ENCODE data around the gene VGLL4. TPM values are rescaled to one million over a fixed set of nuclear protein-coding genes. Genes with fewer than 3 reads are reported as not detected.

VGLL4 gene
- total RNA-seq, 1 experiment from 2014 or later = 26.9 TPM

GRCh38 chr3:11591391-11592282 is 52.1 kb downstream of the VGLL4 start:
- no peaks in the 10 kb centered on the region for H3K9me3 ChIP-seq (ENCODE audit: control insufficient read depth in 1 of 2, insufficient read depth in 1 of 2, low read depth in 1 of 2, low read length in 2 of 2)
- TF ChIP-seq MAX (IDR thresholded peaks at IDR 0.05) (peak; percentile 33; the same call in 1 of the 2 replicates), POLR2A (IDR thresholded peaks at IDR 0.05; ENCODE audit: borderline replicate concordance, extremely low read depth, insufficient read depth, insufficient read length) (no peak), SP1 (IDR thresholded peaks at IDR 0.05; ENCODE audit: low read depth) (peak; percentile 37; the same call in 1 of the 2 replicates), CTCF (IDR thresholded peaks at IDR 0.05 in 2 of 3, conservative IDR thresholded peaks at IDR 0.05 in 1 of 3; ENCODE audit: borderline replicate concordance in 1 of 3, insufficient read depth in 1 of 3, low read depth in 2 of 3, low read length in 2 of 3) (no peak), RAD21 (IDR thresholded peaks at IDR 0.05; ENCODE audit: low read depth) (peak; percentile 11; the same call in 1 of the 2 replicates)
- TF ChIP-seq, protein P1, sequence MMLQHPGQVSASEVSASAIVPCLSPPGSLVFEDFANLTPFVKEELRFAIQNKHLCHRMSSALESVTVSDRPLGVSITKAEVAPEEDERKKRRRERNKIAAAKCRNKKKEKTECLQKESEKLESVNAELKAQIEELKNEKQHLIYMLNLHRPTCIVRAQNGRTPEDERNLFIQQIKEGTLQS (IDR thresholded peaks at IDR 0.05) = no peak
- no peaks in the 10 kb centered on the region for H3K9me2 ChIP-seq (ENCODE audit: insufficient read depth)
- BruUV-seq (replicated peaks) = no TSS peak
- no peaks in the 10 kb centered on the region for H3K36me3 ChIP-seq (ENCODE audit: control insufficient read depth in 1 of 2, insufficient read depth in 2 of 2, low read length in 2 of 2)
- no peaks in the 10 kb centered on the region for H3K27me3 ChIP-seq (ENCODE audit: insufficient read depth, low read length)
- H3K4me3 ChIP-seq (replicated peaks in 1 of 2; ENCODE audit: low read depth in 1 of 2, low read length in 2 of 2) = no peak overlapping the region
- no peak overlapping the region for H3K9ac ChIP-seq (ENCODE audit: low read length)
- peaks cover 14 to 29% of the 10 kb centered on the region in 2 experiments for H3K4me1 ChIP-seq (ENCODE audit: control insufficient read depth in 1 of 2, insufficient read depth in 2 of 2, low read length in 2 of 2)
- RAD21 ChIA-PET (ENCODE audit: low non-redundant PET in 1 of 2, low total read pairs in 2 of 2, uncharacterized antibody in 2 of 2, unreplicated experiment in 2 of 2) = interaction anchor here in 1 of 2 experiments (1.3 kb wide), 1 partner anchor 23 kb away, joined by 3 read pairs; no protein-coding TSS in a partner anchor
- intact Hi-C loops (cut with micrococcal nuclease) = no loop called here
- CTCF ChIA-PET = no interaction called here
- H3K4me2 ChIP-seq (ENCODE audit: low read length) = peak overlapping the region; percentile 44
- ATAC-seq = peak; percentile 88
- no peak overlapping the region for H2AFZ ChIP-seq (ENCODE audit: low read depth, low read length, poor library complexity, severe bottlenecking)
- peak overlapping the region; percentile 7; the same call in 1 of the 2 replicates for H3K27ac ChIP-seq (ENCODE audit: low read depth, low read length)
- peak; percentile 62 for DNase-seq (ENCODE audit: low read depth, low spot score)
- POLR2A ChIA-PET = no interaction called here
- peaks cover 32% of the 10 kb centered on the region; the same call in 1 of the 2 replicates for H3K79me2 ChIP-seq (ENCODE audit: insufficient read depth, low read length)
- no peaks in the 10 kb centered on the region for H4K20me1 ChIP-seq (ENCODE audit: insufficient read depth)
